ENCODE results near the gene ACOX1. TPM values are rescaled to one million over a fixed set of nuclear protein-coding genes. Genes with fewer than 3 reads are reported as not detected.

ACOX1 gene
- total RNA-seq, 3 donors from 2014 or later (not counting 1 experiment from before 2014, with no cell fraction given), result 22.8 to 48.2 (median 28.2) TPM

DNA sequence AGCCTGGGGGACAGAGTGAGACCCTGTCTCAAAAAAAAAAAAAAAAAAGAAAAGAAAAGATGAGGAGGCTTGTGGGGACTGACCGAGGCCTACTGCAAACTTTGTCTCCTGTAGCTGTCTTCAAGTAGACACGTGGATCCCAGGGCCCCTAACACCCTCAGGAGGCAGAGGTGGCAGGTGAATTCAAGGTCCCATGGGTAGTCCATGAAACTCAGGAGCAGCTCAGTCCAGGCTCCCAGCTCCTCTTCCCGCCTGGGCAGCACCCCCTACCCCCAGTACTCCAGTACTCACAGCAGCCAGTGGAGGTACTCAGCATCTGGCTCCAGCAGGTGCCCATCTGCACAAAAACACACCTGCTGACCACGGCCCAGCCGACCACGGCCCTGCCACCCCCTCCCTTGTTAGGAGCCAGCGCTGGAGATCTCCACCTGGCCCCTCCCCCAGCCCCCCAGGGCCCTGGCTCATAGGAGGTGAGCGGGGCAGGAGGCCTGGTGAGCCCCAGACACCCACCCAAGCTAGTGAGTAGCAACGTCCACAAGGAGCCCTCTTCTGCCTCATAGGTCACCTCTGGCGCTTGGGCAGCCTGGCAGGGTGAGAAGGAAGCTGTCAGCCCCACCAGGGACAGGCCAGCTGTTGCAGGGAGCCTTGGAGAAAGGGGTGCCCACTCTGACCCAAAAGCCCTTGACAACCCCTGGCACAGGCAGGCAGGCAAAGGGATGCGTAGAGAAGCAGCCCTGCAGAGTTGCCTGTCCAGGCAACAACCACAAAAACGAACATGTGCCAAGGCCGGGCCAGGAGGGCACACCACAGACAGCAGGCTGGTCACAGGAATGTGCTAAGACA, 78.1 kb downstream of the ACOX1 start:
- Histone ChIP-seq H3K4me1 (ENCODE audit: control insufficient read depth, insufficient read depth, low read length) (peaks cover 26% of the 10 kb centered on the region), H3K27me3 (ENCODE audit: control insufficient read depth, insufficient read depth, low read length) (no peaks in the 10 kb centered on the region), H3K36me3 (ENCODE audit: control insufficient read depth, insufficient read depth, low read length) (peaks cover 39% of the 10 kb centered on the region), H3K4me3 (ENCODE audit: low read length) (no peak overlapping the region), H3K9me3 (ENCODE audit: control insufficient read depth, insufficient read depth, low read length) (no peaks in the 10 kb centered on the region), H3K27ac (ENCODE audit: low read length) (no peak overlapping the region)
- Mint-ChIP-seq H3K9me3 (no peaks in the 10 kb centered on the region), H3K4me1 (peaks cover 2 to 15% of the 10 kb centered on the region in 2 donors), H3K36me3 (no peaks in the 10 kb centered on the region), H3K27ac (no peak overlapping the region), H3K4me3 (no peak overlapping the region), H3K27me3 (ENCODE audit: low read depth in 2 of 2) (no peaks in the 10 kb centered on the region)
- intact Hi-C loops (cut with micrococcal nuclease), result no loop called here
- DNase-seq, result no peak
- no peak for ATAC-seq
- TF ChIP-seq, protein P1, sequence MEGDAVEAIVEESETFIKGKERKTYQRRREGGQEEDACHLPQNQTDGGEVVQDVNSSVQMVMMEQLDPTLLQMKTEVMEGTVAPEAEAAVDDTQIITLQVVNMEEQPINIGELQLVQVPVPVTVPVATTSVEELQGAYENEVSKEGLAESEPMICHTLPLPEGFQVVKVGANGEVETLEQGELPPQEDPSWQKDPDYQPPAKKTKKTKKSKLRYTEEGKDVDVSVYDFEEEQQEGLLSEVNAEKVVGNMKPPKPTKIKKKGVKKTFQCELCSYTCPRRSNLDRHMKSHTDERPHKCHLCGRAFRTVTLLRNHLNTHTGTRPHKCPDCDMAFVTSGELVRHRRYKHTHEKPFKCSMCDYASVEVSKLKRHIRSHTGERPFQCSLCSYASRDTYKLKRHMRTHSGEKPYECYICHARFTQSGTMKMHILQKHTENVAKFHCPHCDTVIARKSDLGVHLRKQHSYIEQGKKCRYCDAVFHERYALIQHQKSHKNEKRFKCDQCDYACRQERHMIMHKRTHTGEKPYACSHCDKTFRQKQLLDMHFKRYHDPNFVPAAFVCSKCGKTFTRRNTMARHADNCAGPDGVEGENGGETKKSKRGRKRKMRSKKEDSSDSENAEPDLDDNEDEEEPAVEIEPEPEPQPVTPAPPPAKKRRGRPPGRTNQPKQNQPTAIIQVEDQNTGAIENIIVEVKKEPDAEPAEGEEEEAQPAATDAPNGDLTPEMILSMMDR (IDR thresholded peaks at IDR 0.05), result no peak
- 95% methylated on average over 13 of the region's 13 CpGs for WGBS (ENCODE audit: insufficient coverage)

DNA sequence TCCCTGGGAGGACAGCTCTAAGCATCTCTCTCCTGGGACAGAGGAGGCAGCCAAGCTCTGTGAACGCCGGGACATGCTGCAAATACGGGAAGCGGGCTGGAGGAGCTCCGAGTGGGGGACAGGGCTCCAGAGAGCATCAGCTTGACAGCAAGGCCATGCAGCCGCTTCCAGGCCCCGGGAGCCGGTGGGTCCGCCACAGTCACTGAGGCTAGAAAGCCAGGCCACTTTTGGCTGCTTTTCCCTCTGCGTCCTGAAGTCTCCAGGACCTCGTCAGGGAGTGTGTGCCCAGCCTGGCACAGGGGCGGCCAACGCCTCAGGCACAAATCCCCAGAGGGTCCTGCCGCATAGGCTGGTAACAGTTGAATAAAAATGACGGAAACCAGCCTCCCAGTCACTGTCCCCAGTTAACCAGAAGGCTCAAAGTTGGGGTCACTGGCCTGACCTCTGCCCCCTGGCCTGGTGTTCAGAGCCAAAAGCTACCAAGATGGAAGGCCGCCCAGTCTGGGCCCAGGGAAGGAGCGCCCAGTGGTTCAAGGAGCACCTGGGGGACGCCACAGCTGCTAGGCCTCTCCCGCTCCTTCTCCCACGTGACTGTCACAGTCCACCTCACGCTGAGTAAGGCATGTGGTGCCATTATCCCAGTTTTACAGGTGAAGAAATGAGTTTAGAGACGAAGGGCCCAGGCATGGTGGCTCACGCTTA, 79.0 kb downstream of the ACOX1 start:
- Histone ChIP-seq H3K36me3 (ENCODE audit: control insufficient read depth, insufficient read depth, low read length) (peaks cover 39% of the 10 kb centered on the region), H3K9me3 (ENCODE audit: control insufficient read depth, insufficient read depth, low read length) (no peaks in the 10 kb centered on the region), H3K27ac (ENCODE audit: low read length) (no peak overlapping the region), H3K27me3 (ENCODE audit: control insufficient read depth, insufficient read depth, low read length) (no peaks in the 10 kb centered on the region), H3K4me3 (ENCODE audit: low read length) (no peak overlapping the region), H3K4me1 (ENCODE audit: control insufficient read depth, insufficient read depth, low read length) (peaks cover 27% of the 10 kb centered on the region)
- no peak overlapping the region for H3K4me3 Mint-ChIP-seq
- 97% methylated on average over 23 of the region's 23 CpGs for WGBS (ENCODE audit: insufficient coverage)
- no peaks in the 10 kb centered on the region for H3K9me3 Mint-ChIP-seq
- H3K4me1 Mint-ChIP-seq, result peaks cover 12 to 22% of the 10 kb centered on the region in 2 donors
- H3K27me3 Mint-ChIP-seq (ENCODE audit: low read depth in 2 of 2), result no peaks in the 10 kb centered on the region
- H3K27ac Mint-ChIP-seq, result no peak overlapping the region
- TF ChIP-seq, protein P1 (IDR thresholded peaks at IDR 0.05), result no peak
- intact Hi-C loops (cut with micrococcal nuclease), result no loop called here
- ATAC-seq (no peak), DNase-seq (no peak)
- no peaks in the 10 kb centered on the region for H3K36me3 Mint-ChIP-seq

DNA sequence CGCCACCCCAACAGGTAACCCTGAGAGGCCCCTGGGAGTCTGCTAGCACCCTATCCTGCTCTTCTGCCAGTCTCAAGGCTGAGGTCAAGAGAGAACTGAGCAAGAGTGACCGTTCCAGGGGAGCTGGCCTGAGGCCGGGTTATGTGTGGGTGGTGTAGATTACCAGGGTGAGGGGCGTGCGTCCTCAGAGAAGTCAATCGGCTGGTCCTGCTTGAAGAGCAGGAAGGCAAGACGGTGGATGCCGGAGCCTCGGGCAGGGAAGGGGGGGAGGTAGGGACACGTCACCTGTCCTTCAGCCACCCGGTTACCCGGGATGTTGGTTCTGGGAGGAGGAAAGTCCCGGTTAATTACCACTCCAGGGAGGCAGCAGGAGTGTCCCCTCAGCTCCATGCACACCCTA, 79.6 kb downstream of the ACOX1 start:
- TF ChIP-seq, protein P1 (IDR thresholded peaks at IDR 0.05), result no peak
- no peaks in the 10 kb centered on the region for H3K27me3 Mint-ChIP-seq (ENCODE audit: low read depth in 2 of 2)
- WGBS (ENCODE audit: insufficient coverage), result 96% methylated on average over 13 of the region's 13 CpGs

More for the DNA sequence above, 79.6 kb downstream of the ACOX1 start:
- Histone ChIP-seq H3K27me3 (ENCODE audit: control insufficient read depth, insufficient read depth, low read length) (no peaks in the 10 kb centered on the region), H3K36me3 (ENCODE audit: control insufficient read depth, insufficient read depth, low read length) (peaks cover 39% of the 10 kb centered on the region), H3K9me3 (ENCODE audit: control insufficient read depth, insufficient read depth, low read length) (no peaks in the 10 kb centered on the region), H3K4me1 (ENCODE audit: control insufficient read depth, insufficient read depth, low read length) (peaks cover 31% of the 10 kb centered on the region), H3K27ac (ENCODE audit: low read length) (no peak overlapping the region), H3K4me3 (ENCODE audit: low read length) (no peak overlapping the region)
- ATAC-seq, result no peak
- DNase-seq, result no peak
- Mint-ChIP-seq H3K4me3 (no peak overlapping the region), H3K36me3 (no peaks in the 10 kb centered on the region), H3K9me3 (no peaks in the 10 kb centered on the region), H3K27ac (no peak overlapping the region), H3K4me1 (peaks cover 15 to 22% of the 10 kb centered on the region in 2 donors)
- intact Hi-C loops (cut with micrococcal nuclease), result no loop called here
